GM12878 (cell line): ENCODE results near the gene ANKRD50. TPM values are rescaled to one million over a fixed set of nuclear protein-coding genes. Genes with fewer than 3 reads are reported as not detected.

Source experiments
- ATAC-seq: fragments of 200-7000 bp; cut with Tn5 transposase; 3 replicates; pipeline ENCODE4 v1.9.1; 2020; ENCODE audit warnings: mild to moderate bottlenecking, moderate library complexity
- BruUV-seq: library from RNA; stranded (reverse); fragments of 400-500 nt; replicated peaks from 2 replicates; lab custom pipeline; 2021; lab: Mats Ljungman, UMichigan
- CTCF ChIA-PET: fragments of 300-600 bp; sonication (Branson Sonifier 250); formaldehyde crosslinking; extraction: SDS; loops from one replicate; lab custom pipeline; 2021; ENCODE audit warnings: inconsistent platforms; lab: Yijun Ruan, JAX
- POLR2A ChIA-PET: fragments of 350-600 bp; formaldehyde crosslinking; extraction: SDS; loops from one replicate; lab custom pipeline; 2021; ENCODE audit warnings: inconsistent platforms; lab: Charles Lee
- RAD21 ChIA-PET: fragments of 300-600 bp; sonication (Branson Sonifier 250); formaldehyde crosslinking; loops from one replicate; lab custom pipeline; 2023; ENCODE audit warnings: antibody characterized with exemption; ENCODE audit not compliant: unreplicated experiment; lab: Charles Lee
- SMC1A ChIA-PET: fragments of 300-600 bp; sonication (Branson Sonifier 250); formaldehyde crosslinking; loops from one replicate; lab custom pipeline; 2023; ENCODE audit not compliant: unreplicated experiment, uncharacterized antibody; lab: Charles Lee
- DNase-seq: peaks from one replicate; pipeline ENCODE4 v3.0.0-alpha.2; 2011; ENCODE audit warnings: low read depth, low spot score
- FAIRE-seq: peaks from 3 replicates; lab custom pipeline; 2011; peaks lifted over from hg19 to GRCh38; lab: Jason Lieb, UNC
- H2AFZ ChIP-seq: 2 replicates; pipeline ENCODE4 v1.6.0; 2011; ENCODE audit warnings: low read depth, low read length, control low read depth; ENCODE audit not compliant: control insufficient read depth
- H3K27ac ChIP-seq: 2 replicates; pipeline ENCODE4 v1.5.1; 2011; ENCODE audit warnings: control low read depth; ENCODE audit not compliant: control insufficient read depth, insufficient read depth
- H3K27me3 ChIP-seq, 2 experiments: replicated peaks in 1 of 2; 2 replicates each; pipeline versions ENCODE4 v1.6.0 to v1.6.1; 2011; ENCODE audit warnings: low read length in 1 of 2; ENCODE audit not compliant: control insufficient read depth in 2 of 2, insufficient read depth in 2 of 2
- H3K36me3 ChIP-seq, 2 experiments: 2 replicates each; pipeline ENCODE4 v1.5.1; 2011; ENCODE audit warnings: low read length in 1 of 2; ENCODE audit not compliant: control insufficient read depth in 2 of 2, insufficient read depth in 2 of 2
- H3K4me1 ChIP-seq: 2 replicates; pipeline ENCODE4 v1.6.1; 2011; ENCODE audit warnings: mild to moderate bottlenecking, low read length, moderate library complexity, mixed read lengths; ENCODE audit not compliant: control insufficient read depth, insufficient read depth
- H3K4me2 ChIP-seq: 2 replicates; pipeline ENCODE4 v1.6.0; 2011; ENCODE audit warnings: control low read depth; ENCODE audit not compliant: control insufficient read depth, insufficient read depth
- H3K4me3 ChIP-seq: fragments of 200-600 bp; sonication (generic); 2 replicates; pipeline ENCODE4 v1.5.1; 2016
- H3K79me2 ChIP-seq: 2 replicates; pipeline ENCODE4 v1.6.0; 2011; ENCODE audit warnings: low read length; ENCODE audit not compliant: control insufficient read depth, insufficient read depth
- H3K9ac ChIP-seq: 2 replicates; pipeline ENCODE4 v1.8.0; 2011; ENCODE audit warnings: low read length, control low read depth, mixed read lengths; ENCODE audit not compliant: control insufficient read depth, insufficient read depth
- H3K9me3 ChIP-seq: replicated peaks from 3 replicates; pipeline ENCODE4 v1.5.1; 2011; ENCODE audit warnings: mild to moderate bottlenecking, low read length; ENCODE audit not compliant: control insufficient read depth, insufficient read depth
- H4K20me1 ChIP-seq: 2 replicates; pipeline ENCODE4 v1.6.0; 2011; ENCODE audit not compliant: control insufficient read depth, insufficient read depth
- ATF3 ChIP-seq: IDR thresholded peaks from 2 replicates; pipeline ENCODE4 v1.6.1; 2011; ENCODE audit warnings: low read depth, mild to moderate bottlenecking, low read length, moderate library complexity, borderline replicate concordance; ENCODE audit errors: extremely low read depth
- BMI1 ChIP-seq: fragments of 450-650 bp; IDR thresholded peaks from 2 replicates; pipeline ENCODE4 v1.6.1; 2016; ENCODE audit warnings: mild to moderate bottlenecking, moderate library complexity, borderline replicate concordance
- GATAD2B ChIP-seq: fragments of 450-650 bp; conservative IDR thresholded peaks from 2 replicates; pipeline ENCODE4 v1.6.1; 2017; ENCODE audit warnings: low read depth, mild to moderate bottlenecking, moderate library complexity
- HSF1 ChIP-seq: fragments of 150-350 bp; IDR thresholded peaks from 2 replicates; pipeline ENCODE4 v1.6.1; 2014; ENCODE audit warnings: mild to moderate bottlenecking, low read depth, low read length
- IRF3 ChIP-seq: fragments of 450-650 bp; IDR thresholded peaks from 2 replicates; pipeline ENCODE4 v1.6.1; 2014; ENCODE audit warnings: mild to moderate bottlenecking
- MEF2A ChIP-seq: IDR thresholded peaks from 2 replicates; pipeline ENCODE4 v1.6.1; 2011; ENCODE audit warnings: low read depth, mild to moderate bottlenecking, low read length, moderate library complexity; ENCODE audit not compliant: insufficient read depth
- PAX8 ChIP-seq: fragments of 450-650 bp; IDR thresholded peaks from 2 replicates; pipeline ENCODE4 v1.6.1; 2017; ENCODE audit warnings: mild to moderate bottlenecking, moderate library complexity
- RAD21 ChIP-seq: IDR thresholded peaks from 2 replicates; pipeline ENCODE4 v1.6.1; 2011; ENCODE audit warnings: mild to moderate bottlenecking, low read depth, low read length, moderate library complexity; ENCODE audit not compliant: insufficient read depth
- SPI1 ChIP-seq: IDR thresholded peaks from 2 replicates; pipeline ENCODE4 v1.6.1; 2011; ENCODE audit warnings: low read depth, mild to moderate bottlenecking, low read length, moderate library complexity, borderline replicate concordance; ENCODE audit not compliant: insufficient read depth
- STAT3 ChIP-seq: IDR thresholded peaks from 2 replicates; pipeline ENCODE4 v1.6.1; 2011; ENCODE audit warnings: low read depth, low read length, improper control_type of control experiment
- TARDBP ChIP-seq: IDR thresholded peaks from 2 replicates; pipeline ENCODE4 v1.6.1; 2016; ENCODE audit warnings: borderline replicate concordance
- ZBTB11 ChIP-seq: fragments of 450-650 bp; formaldehyde crosslinking; IDR thresholded peaks from 2 replicates; pipeline ENCODE4 v1.5.0; 2022; ENCODE audit warnings: mild to moderate bottlenecking, missing genetic modification characterization
- ZBTB33 ChIP-seq: fragments of 450-650 bp; IDR thresholded peaks from 2 replicates; pipeline ENCODE4 v1.6.1; 2017; ENCODE audit warnings: mild to moderate bottlenecking
- ZNF217 ChIP-seq: fragments of 450-650 bp; IDR thresholded peaks from 2 replicates; pipeline ENCODE4 v1.6.1; 2017; ENCODE audit warnings: antibody characterized with exemption, mild to moderate bottlenecking
- ZNF622 ChIP-seq: fragments of 450-650 bp; IDR thresholded peaks from 2 replicates; pipeline ENCODE4 v1.6.1; 2017; ENCODE audit warnings: mild to moderate bottlenecking, inconsistent platforms
- WGBS: methylation state at CpG from one replicate; pipeline ENCODE4 v1.1.6; 2016; ENCODE audit warnings: low lambda C conversion rate; ENCODE audit not compliant: insufficient replicate concordance, insufficient coverage; ENCODE audit errors: missing lambda C conversion rate; 5-methylcytosine and 5-hydroxymethylcytosine counted together
- in situ Hi-C: fragments of 300-500 bp; cut with MboI; formaldehyde crosslinking; loops from 9 replicates; pipeline ENCODE4 v1.14.3; 2018; ENCODE audit warnings: mixed read lengths
- intact Hi-C: fragments of 100-400 bp; cut with micrococcal nuclease; formaldehyde crosslinking; loops from one replicate; pipeline ENCODE4 v1.14.2; 2022; ENCODE audit not compliant: unreplicated experiment
- polyA plus RNA-seq, 11 experiments: library from polyadenylated mRNA; depleted of rRNA in 4 of 11; unstranded in 6 of 11; stranded (reverse) in 5 of 11; fragments of >200 nt; fragmentation: Nextera tagmentation in 4 of 11; fragmentation: Illumina TruSeq in 1 of 11; extraction: Ambion mirVana in 4 of 11; extraction: Trizol in 1 of 11; gene quantifications; 1 replicate in 1 of 11; 2 replicates in 10 of 11; pipeline versions ENCODE4 v1.2.1 to v1.2.3, GENCODE V29; 2011 to 2016; ENCODE audit warnings: inconsistent platforms in 2 of 11, missing spikeins in 2 of 11, low read depth in 1 of 11
- total RNA-seq, 4 experiments: library from RNA; depleted of rRNA in 3 of 4; stranded (reverse); fragments of >200 nt in 3 of 4; fragmentation: Illumina TruSeq in 1 of 4; extraction: Trizol in 1 of 4; gene quantifications; 2 replicates each; pipeline versions ENCODE4 v1.2.1 to v1.2.3, GENCODE V29; 2013 to 2021

The ANKRD50 gene
- total and polyA plus RNA-seq, 10 of the 15 experiments (the other 5 are each of a cell fraction or from before 2014, with no cell fraction given) = under 0.01 to 0.10 (median 0.03) TPM; not detected in 1

- Histone ChIP-seq H3K27me3 (no peaks in the 10 kb centered on the region), H3K4me1 (no peaks in the 10 kb centered on the region), H3K9ac (no peak overlapping the region), H3K4me3 (no peak overlapping the region), H3K36me3 (no peaks in the 10 kb centered on the region), H3K9me3 (no peaks in the 10 kb centered on the region), H3K79me2 (no peaks in the 10 kb centered on the region), H3K4me2 (no peak overlapping the region), H2AFZ (no peak overlapping the region), H3K27ac (no peak overlapping the region), H4K20me1 (no peaks in the 10 kb centered on the region)
- in situ Hi-C loops (no loop called here), intact Hi-C loops (no loop called here)
- ChIA-PET POLR2A (no interaction called here), CTCF (no interaction called here), RAD21 (no interaction called here), SMC1A (no interaction called here)
- no peak for FAIRE-seq
- no TSS peak for BruUV-seq
- no peak for ATAC-seq
- no peak for DNase-seq
- 15% methylated on average over 5 of the region's 5 CpGs for WGBS
- TF ChIP-seq ZBTB33 (no peak), RAD21 (no peak), ZNF217 (no peak), PAX8 (no peak), TARDBP (no peak), ATF3 (no peak), BMI1 (no peak), IRF3 (no peak), ZBTB11 (CRISPR knock-in tag) (no peak), MEF2A (no peak), GATAD2B (no peak), SPI1 (no peak), STAT3 (no peak), HSF1 (no peak), ZNF622 (no peak)
Observed at GRCh38 chr4:124745985-124746801, 33.7 kb upstream of the ANKRD50 start.
